Superior temporal gyrus (tissue), 1 donor: ENCODE data around the gene SNX18.

Source experiments
- DNase-seq: peaks from one replicate; pipeline ENCODE4 v3.0.0-alpha.2; 2016; ENCODE audit errors: extremely low spot score

Gene SNX18

DNA sequence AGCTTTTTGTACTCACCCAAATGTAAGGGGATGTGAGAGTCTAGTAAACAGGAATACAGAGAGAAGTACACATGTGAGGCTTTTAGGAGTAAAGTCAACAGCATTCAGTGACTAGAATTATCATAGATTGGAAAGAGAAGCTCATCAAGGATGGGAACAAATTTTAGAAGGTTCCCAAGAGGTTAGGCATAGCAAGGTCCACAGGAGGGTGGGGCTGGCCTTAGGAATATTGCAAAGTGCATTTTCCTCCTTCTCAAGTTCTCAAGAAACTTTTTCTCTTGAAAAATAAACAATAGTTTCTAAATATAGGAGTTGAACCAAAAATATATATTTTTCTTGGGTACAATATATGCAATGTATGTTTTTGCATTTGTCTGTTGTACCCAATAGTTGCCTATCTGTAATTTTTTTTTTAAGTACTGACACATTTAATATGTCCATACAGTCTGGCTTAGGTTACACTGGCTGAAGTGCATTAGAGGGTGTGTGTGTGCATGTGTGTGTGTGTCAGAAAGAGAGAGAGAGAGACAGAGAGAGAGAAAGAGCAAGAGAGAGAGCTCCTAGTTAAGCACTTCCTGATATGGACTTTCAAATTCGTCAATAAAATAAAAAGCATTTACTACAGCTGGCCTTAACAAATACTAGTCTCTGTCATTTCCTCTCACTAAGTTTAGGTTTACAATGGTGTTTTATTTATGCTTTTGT lies 62.2 kb downstream of the SNX18 start:
- no peak for DNase-seq

DNA sequence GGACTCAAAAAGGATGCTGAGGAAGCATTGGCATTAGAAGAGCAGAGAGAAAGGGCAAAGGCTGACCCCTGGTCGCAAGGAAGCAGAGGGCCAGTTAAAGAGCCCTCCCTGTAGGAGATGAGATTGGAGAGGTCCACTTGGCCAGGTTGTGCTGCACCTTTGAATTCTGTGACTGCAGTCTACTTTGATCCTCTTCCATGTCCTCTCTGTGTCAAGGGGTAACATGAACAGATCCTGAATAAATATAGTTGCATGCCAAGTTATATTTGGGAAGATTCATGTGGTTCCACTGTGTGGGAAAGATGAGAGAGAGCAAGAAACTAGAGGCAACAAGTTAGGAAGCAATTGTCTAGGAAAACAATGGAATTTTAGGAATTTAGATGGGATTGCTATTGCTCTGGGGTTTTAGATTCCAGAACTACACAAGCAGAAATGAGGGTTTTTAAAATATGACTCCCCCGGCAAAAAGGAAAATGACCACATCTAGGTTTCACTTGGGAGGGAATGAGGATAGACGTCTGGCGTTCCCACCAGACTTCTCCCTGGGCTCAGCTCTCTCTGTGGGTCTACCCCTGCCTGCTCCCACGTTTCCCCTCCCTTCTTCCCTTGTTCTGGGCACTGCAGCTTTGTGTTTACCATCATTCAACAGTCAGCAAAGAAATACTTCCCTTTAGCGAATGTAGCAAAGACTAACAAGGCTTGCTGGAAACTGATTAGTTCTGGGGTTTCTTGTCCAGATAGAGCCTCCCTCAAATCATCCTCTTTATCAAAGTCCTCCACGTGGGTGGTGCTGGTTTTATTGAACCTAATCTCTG lies 63.6 kb downstream of the SNX18 start:
- DNase-seq, result no peak

DNA sequence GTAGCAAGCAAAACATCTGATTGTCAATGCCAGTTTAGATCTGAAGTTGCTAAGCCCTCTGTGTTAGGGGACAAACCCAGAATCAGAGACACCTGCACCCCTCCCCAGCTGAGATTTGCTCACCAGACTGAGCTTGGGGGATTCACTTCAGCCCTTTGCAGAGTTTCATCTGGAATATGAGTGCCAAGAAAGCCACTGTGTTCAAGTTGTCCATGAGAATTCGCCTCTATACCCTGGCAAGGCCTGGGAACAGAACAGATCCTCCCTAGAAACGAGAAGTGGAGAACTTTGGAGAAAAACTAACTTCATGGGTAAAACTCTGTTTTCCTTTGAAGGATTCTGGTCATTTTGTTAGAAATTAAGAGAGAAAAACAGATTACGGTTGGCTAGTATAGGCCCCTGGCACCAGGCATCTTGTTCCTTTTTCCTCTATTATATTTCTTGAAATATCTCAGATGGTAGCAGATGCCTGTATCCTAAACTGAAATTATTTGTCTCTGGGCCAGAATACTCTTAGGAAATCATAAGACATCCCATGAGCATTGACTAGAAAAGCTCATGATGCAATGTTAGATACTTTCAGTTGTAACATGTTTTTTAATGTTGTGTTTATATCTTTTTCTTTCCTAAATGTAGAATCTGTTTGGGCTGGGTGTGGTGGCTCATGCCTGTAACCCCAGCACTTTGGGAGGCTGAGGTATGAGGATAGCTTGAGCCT lies 64.4 kb downstream of the SNX18 start:
- DNase-seq, result no peak

DNA sequence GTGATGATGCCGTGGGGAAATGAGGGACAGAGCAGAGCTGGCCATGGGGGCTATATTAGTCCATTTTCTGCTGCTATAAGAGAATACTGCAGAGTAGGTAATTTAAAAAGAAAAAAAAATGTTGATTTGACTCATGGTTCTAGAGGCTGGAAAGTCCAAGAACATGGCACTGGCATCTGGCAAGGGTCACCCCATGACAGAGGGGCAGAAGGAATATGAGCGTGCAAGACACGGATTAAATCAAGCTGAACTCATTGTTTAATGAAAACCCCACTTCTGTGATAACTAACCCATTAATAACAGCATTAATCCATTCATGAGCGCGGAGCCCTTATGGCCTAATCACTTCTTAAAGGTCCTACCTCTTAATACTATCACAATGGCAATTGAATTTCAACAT lies 68.8 kb downstream of the SNX18 start:
- DNase-seq, result no peak

DNA sequence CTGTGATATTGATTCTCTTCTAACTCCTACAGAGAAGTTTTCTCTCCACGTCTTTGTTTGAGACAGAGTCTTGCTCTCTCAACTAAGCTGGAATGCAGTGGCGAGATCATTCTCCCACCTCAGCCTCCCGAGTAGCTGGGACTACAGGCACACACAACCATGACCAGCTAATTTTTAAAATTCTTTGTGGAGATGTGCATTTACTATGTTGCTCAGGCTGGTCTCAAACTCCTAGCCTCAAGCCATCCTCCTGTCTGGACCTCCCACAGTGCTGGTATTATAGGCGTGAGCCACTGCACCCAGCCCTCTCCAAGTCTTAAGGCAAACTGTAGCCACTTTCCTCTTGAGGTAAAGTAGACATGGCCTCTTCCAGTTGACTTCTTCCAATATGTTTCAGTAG lies 72.2 kb downstream of the SNX18 start:
- DNase-seq, result no peak

DNA sequence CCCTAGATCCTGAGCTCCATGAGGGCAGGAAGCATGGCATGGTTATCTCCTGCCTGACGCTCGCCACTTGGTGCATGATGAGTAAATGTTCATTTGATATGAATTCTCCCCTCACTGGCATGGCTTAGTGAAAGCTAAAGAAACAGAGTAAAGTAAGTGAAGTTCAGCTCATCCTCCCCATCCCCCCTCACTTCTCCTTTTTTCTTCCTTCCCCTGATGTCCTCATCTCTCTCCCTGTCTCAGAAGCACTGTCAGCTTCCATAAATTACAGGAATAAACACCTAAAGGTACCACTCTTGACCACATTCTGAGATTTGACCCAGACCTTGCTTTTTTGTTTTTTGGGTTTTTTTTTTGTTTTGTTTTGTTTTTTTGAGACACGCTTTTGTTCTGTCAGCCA lies 73.3 kb downstream of the SNX18 start:
- DNase-seq, result no peak

DNA sequence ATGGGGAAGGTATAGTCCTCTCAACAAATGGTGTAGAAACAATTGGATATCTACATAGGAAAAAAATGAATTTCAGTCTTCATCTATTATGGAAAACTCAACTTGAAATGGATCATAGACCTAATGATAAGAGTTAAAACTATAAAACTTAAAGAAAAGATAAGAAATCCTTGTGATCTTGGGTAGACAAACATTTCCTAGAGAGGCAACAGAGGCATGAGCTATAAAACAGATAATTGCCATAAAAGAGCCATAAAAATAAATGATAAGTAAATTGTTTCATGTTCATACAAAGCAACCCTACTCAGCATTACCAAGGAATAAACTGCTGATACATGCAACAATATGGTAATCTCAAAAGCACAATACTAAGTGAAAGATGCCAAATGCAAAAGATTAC lies 76.2 kb downstream of the SNX18 start:
- no peak for DNase-seq

DNA sequence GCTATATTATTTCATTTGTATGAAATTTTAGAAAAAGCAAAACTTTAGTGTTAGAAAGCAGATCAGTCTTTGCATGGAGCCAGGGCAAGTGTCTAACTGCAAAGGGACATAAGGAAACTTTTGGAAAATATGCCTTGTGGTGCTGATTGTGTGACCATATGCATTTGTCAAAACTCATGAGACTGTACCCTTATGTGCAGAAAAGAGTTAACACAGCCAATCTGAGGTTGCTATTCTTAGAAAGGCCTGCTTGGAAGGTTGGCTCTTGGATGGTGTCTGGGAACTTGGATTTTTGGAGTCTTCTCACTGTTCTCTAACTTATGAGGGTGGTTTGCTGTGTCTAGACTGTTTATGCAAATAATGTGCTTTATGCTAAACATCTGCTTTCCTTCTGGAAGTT lies 76.6 kb downstream of the SNX18 start:
- no peak for DNase-seq

DNA sequence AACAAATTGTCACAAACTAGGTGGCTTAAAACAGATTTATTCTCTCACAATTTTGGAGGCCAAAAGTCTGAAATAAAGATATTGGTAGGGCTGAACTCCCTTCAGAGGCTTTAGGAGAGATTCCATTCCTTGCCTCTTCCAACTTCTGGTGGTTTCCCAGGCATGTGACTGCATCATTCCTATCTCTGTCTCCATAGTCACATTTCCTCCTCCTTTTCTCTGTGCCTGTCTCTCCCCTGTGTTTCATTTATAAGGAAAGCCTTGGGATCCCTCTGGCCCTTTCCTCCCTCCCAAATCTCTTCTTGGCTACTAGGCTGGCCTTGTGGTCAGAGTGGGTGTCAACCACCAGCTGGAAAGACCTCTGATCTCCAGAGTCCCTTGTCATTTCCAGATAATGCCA lies 78.2 kb downstream of the SNX18 start:
- DNase-seq, result no peak
